HG02610 (cell line): ENCODE measurements around the gene MT3.

ENCODE experiments used
- ATAC-seq: cut with Tn5 transposase; IDR thresholded peaks from one replicate; pipeline ENCODE4 v1.9.1; 2021; ENCODE audit warnings: mild to moderate bottlenecking, moderate library complexity; ENCODE audit not compliant: unreplicated experiment

The MT3 gene

GRCh38 chr16:56628486-56629350 is 39.4 kb downstream of the MT3 start:
- ATAC-seq, result no peak

GRCh38 chr16:56629531-56629930 is 40.2 kb downstream of the MT3 start:
- no peak for ATAC-seq

- ATAC-seq, result peak; percentile 89
Measured at GRCh38 chr16:56630134-56630533, 40.8 kb downstream of the MT3 start.

DNA sequence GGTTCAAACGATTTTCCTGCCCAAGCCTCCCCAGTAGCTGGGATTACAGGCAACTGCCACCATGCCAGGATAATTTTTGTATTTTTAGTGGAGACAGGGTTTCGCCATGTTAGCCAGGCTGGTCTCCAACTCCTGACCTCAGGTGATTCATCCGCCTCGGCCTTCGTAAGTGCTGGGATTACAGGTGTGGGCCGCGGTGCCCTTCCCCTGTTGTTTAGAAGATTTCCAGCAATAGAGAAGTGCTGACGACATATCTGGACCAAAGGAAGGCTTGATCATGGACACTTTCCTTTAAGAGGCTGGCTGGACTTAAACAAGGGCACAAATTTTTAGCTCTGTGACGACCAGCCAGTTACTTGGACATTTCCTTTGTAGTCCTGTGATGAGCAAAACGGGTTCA is 41.9 kb downstream of the MT3 start:
- ATAC-seq, result no peak

- no peak for ATAC-seq
Measured at GRCh38 chr16:56631832-56632155, 42.5 kb downstream of the MT3 start.

DNA sequence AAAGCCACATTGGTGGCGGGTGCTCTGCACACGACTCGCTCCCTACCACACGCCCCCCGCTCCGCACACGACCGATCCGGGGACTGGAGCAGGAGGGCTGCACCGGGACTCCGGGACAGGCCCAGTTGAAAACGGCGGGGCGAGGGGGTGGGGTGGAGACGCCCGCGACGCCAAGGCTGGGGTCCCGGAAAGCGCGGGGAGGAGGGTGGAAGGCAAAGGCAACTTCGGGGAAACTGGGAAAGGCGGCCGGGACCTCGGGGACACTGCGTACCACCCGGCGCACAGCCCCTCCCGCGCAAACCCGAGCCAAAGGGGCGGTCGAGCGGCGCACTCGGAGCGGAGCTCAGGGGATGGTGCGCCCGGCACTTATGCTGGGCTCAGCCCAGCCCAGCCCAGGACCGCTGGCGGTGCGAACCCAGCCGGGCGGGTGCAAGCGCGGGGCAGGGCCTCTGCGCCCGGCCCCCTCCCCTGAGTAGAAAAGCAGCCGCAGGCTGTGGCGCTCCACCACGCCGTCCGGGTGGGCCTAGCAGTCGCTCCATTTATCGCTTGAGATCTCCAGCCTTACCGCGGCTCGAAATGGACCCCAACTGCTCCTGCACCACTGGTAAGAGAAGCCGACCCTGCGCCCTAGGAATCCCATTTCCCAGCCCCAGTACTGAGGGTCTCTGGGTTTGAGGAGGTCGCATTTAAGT is 43.0 kb downstream of the MT3 start, which contains the start of gene MT1M:
TSS of gene MT1M (plus strand) at position 504 of the 692 bp plus-strand sequence. CDS start at position 577, 73 bp downstream.
- no peak for ATAC-seq

GRCh38 chr16:56632848-56633365 is 43.6 kb downstream of the MT3 start:
- no peak for ATAC-seq

DNA sequence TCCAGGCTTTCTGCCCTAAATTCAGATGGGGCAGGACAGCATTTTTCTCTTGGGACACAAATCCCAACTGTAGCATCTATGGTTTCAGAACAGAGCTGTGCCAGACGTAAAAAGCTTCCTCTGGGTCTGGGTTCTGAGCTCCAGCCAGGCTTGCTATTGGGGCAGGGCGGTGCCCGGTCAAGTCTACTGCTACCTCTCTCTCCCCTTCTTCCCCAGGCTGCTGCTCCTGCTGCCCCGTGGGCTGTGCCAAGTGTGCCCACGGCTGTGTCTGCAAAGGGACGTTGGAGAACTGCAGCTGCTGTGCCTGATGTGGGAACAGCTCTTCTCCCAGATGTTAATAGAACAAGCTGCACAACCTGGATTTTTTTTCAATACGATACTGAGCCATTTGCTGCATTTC is 44.2 kb downstream of the MT3 start:
- ATAC-seq, result no peak

GRCh38 chr16:56634715-56635440 is 45.5 kb downstream of the MT3 start:
- ATAC-seq, result no peak

DNA sequence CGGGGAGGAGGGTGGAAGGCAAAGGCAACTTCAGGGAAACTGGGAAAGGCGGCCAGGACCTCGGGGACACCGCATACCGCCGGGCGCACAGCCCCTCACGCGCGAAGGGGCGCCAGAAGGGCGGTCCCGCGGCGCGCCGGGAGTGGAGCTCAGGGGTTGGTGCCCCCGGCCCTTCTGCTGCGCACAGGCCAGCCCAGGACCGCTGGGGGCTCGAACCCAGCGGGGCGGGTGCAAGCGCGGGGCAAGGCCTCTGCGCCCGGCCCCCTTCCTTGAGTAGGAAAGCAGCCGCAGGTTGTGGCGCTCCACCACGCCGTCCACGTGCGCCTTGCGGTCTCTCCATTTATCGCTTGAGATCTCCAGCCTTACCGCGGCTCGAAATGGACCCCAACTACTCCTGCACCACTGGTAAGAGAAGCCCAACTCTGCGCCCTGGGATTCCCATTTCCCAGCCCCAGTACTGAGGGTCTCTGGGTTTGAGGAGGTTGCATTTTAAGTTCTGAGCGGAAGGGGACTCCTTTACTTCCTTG is 46.2 kb downstream of the MT3 start:
- ATAC-seq, result no peak

GRCh38 chr16:56636616-56637413 is 47.5 kb downstream of the MT3 start:
- ATAC-seq, result no peak

DNA sequence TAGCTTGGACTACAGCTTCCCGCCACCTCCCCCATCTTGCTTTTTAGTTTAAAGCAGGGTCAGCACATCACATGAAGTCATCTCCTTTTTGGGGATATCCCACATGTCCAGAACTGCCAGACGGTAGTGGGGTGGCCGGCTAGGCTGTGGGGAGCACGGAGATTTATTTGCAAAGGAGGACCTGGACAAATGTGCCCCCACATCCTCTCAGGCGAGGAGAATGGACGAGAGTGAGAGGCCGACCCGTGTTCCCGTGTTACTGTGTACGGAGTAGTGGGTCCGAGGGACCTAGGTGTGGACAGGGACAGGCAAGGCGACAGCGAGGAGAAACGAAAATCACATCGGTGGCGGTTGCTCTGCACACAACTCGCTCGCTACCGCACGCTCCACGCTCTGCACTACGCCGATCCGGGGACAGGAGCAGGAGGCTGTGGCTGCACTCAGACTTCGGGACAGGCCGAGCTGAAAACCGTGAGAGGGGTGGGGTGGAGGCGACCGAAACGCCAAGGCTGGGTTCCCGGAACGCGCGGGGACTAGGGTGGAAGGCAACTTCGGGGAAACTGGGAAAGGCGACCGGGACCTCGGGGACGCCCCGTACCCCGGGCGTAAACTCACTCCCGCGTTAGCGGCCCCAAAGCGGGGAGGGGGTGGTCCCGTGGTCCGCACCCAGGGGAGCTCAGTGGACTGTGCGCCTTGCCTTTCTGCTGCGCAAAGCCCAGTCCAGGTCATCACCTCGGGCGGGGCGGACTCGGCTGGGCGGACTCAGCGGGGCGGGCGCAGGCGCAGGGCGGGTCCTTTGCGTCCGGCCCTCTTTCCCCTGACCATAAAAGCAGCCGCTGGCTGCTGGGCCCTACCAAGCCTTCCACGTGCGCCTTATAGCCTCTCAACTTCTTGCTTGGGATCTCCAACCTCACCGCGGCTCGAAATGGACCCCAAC is 48.8 kb downstream of the MT3 start, which contains the start of gene MT1A:
TSS of gene MT1A (plus strand) at position 853 of the 937 bp plus-strand sequence. CDS start at position 926, 73 bp downstream.
- no peak for ATAC-seq

GRCh38 chr16:56639045-56639444 is 49.7 kb downstream of the MT3 start:
- no peak for ATAC-seq

DNA sequence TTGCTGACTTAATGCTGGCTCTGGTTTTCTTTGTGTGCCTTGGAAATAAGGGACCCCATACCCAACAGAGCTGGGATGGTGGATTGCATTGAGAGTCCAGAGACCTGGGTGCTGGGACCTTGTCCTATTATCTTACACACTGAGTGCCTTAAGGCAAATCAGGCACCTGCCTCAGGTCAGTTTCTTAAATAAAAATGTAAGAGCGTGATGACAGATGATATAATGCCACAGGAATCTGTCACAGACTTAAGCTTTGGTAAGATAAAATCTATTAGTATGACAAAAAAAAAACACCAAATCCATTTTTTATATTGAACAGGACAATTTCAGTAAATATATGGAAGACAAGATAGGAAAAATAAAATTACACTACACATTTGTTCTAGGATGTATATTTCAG is 50.7 kb downstream of the MT3 start:
- ATAC-seq, result no peak
